Left colon (tissue), 2 donors: ENCODE measurements around the gene INPP4A. TPM values are rescaled to one million over a fixed set of nuclear protein-coding genes. Genes with fewer than 3 reads are reported as not detected.
A peak's percentile ranks its signal among the peaks of the same experiment; 100 is the strongest.

Experiments
- ATAC-seq: fragments of 200-7000 bp; cut with Tn5 transposase; one replicate; pipeline ENCODE4 v1.9.1; 2020; ENCODE audit warnings: mild to moderate bottlenecking, moderate library complexity
- DNase-seq, 2 donors: peaks; one replicate each; pipeline ENCODE4 v3.0.0-alpha.2; 2020
- intact Hi-C, 2 donors: fragments of 100-400 bp; cut with DNase I in 1 of 2; cut with micrococcal nuclease in 1 of 2; formaldehyde crosslinking; loops; one replicate each; pipeline versions ENCODE4 v1.11.2 to v1.14.0; 2022; cut with DNase I, micrococcal nuclease
- total RNA-seq, 2 donors: library from RNA; stranded (reverse); fragmentation: NEBNext Ultra II Directional; extraction: Animal tissue kit (Norgen Biotek cat#: 25700); gene quantifications; one replicate each; pipeline ENCODE4 v1.2.1, GENCODE V29; 2021
- donor health status: DM: no; HTN: no; CAD: no.
- donor health status: DM: yes; HTN: yes; CAD: no.

INPP4A gene
- total RNA-seq, 2 donors from 2014 or later = 14.3 to 19.1 TPM

- DNase-seq = no peak
- intact Hi-C loops = no loop called here
- no peak for ATAC-seq
These were observed 187.7 kb downstream of the INPP4A start for GRCh38 chr2:98632351-98632750.

- DNase-seq (no peak), ATAC-seq (peak; percentile 47)
- intact Hi-C loops = no loop called here
These were observed 189.9 kb downstream of the INPP4A start for GRCh38 chr2:98634406-98635092.

- intact Hi-C loops = no loop called here
- ATAC-seq (no peak), DNase-seq (no peak)
These were observed 192.9 kb downstream of the INPP4A start for GRCh38 chr2:98637401-98638147.

GRCh38 chr2:98643496-98644100 lies 198.9 kb downstream of the INPP4A start:
- ATAC-seq (no peak), DNase-seq (no peak)
- intact Hi-C loops = no loop called here

Other genes with a start within 250 kb of the INPP4A start
- 1 to 10 TPM in 1 of 2 donors, under 1 TPM in 1; 0.27 to 1.3 TPM for gene CNGA3, start 98.4 kb upstream of the INPP4A start, total RNA-seq
- gene COA5, start 163.7 kb downstream of the INPP4A start, total RNA-seq = 10 to 100 TPM; 20.3 to 23.6 TPM
- gene UNC50, start 163.7 kb downstream of the INPP4A start, total RNA-seq = 10 to 100 TPM; 33.0 to 36.5 TPM